Suppressor macrophage treated with lipopolysaccharide for 4 hours (primary cell): ENCODE measurements around the gene DAO.

Experiments used
- DNase-seq: peaks from one replicate; pipeline ENCODE4 v3.0.0-alpha.2; 2020

Gene DAO

GRCh38 chr12:108928695-108929094 lies 48.8 kb downstream of the DAO start:
- no peak for DNase-seq

GRCh38 chr12:108930155-108930554 lies 50.3 kb downstream of the DAO start:
- DNase-seq, result peak; percentile 23

- DNase-seq, result no peak
Observed at GRCh38 chr12:108930756-108931155, 50.9 kb downstream of the DAO start.

- no peak for DNase-seq
Observed at GRCh38 chr12:108933949-108934348, 54.1 kb downstream of the DAO start.

GRCh38 chr12:108935159-108935763 lies 55.4 kb downstream of the DAO start:
- DNase-seq, result no peak

- DNase-seq, result no peak
Observed at GRCh38 chr12:108938247-108938924, 58.5 kb downstream of the DAO start.

- peak; percentile 31 for DNase-seq
Observed at GRCh38 chr12:108939594-108939993, 59.7 kb downstream of the DAO start.

- no peak for DNase-seq
Observed at GRCh38 chr12:108940138-108940537, 60.2 kb downstream of the DAO start.

- DNase-seq, result no peak
Observed at GRCh38 chr12:108947097-108947496, 67.2 kb downstream of the DAO start.

GRCh38 chr12:108948367-108948766 lies 68.5 kb downstream of the DAO start:
- peak; percentile 76 for DNase-seq

GRCh38 chr12:108949976-108950375 lies 70.1 kb downstream of the DAO start:
- DNase-seq, result no peak
